A549 treated with Mapracorat at 1 μM for 4 hours (cell line): Measurements from ENCODE around the gene EIF4A3. TPM values are rescaled to one million over a fixed set of nuclear protein-coding genes. Genes with fewer than 3 reads are reported as not detected.

Experiments used
- total RNA-seq: library from RNA; stranded (reverse); fragments of 200-300 nt; extraction: Qiagen RNA extraction; gene quantifications from 5 replicates; pipeline ENCODE4 v1.2.3, GENCODE V29; 2022

The EIF4A3 gene
- total RNA-seq = 188 to 214 TPM (median 210 TPM) in 5 replicates

GRCh38 chr17:80147035-80147822 is at the start of gene EIF4A3:
EIF4A3 (minus strand) TSS chr17:80147128; CDS start chr17:80146961, 167 bp downstream.

GRCh38 chr17:80169784-80170500 is 23.0 kb upstream of the EIF4A3 start, which contains the start of gene CARD14:
CARD14 (plus strand) TSS chr17:80170030; CDS start chr17:80181439, 11,409 bp downstream.

GRCh38 chr17:80101011-80101945 is 45.6 kb downstream of the EIF4A3 start, which contains the start of gene GAA:
GAA (plus strand) TSS chr17:80101581; CDS start chr17:80104587, 3,006 bp downstream.

Other genes with a start within 250 kb of the EIF4A3 start
- 7.7 to 11.8 TPM (median 11.8 TPM) in 5 replicates for gene TBC1D16, start 111.3 kb downstream of the EIF4A3 start, total RNA-seq
- gene CCDC40, start 110.5 kb downstream of the EIF4A3 start, total RNA-seq = 6.7 to 7.9 TPM (median 7.2 TPM) in 5 replicates
- 46.2 to 65.1 TPM (median 55.8 TPM) in 5 replicates for gene GAA, start 45.5 kb downstream of the EIF4A3 start, total RNA-seq
- 0.11 to 0.50 TPM (median 0.30 TPM) in 5 replicates for gene CARD14, start 22.9 kb upstream of the EIF4A3 start, total RNA-seq
- 20.3 to 27.7 TPM (median 25.5 TPM) in 5 replicates for gene SGSH, start 73.2 kb upstream of the EIF4A3 start, total RNA-seq
- gene SLC26A11, start 73.3 kb upstream of the EIF4A3 start, total RNA-seq = 10.8 to 17.9 TPM (median 15.5 TPM) in 5 replicates
- gene RNF213, start 113.7 kb upstream of the EIF4A3 start, total RNA-seq = 56.4 to 65.4 TPM (median 62.4 TPM) in 5 replicates